Transverse colon (tissue), 4 donors: ENCODE results near the gene CKLF. TPM values are rescaled to one million over a fixed set of nuclear protein-coding genes. Genes with fewer than 3 reads are reported as not detected.

ENCODE experiments used
- DNase-seq: peaks from one replicate; pipeline ENCODE4 v3.0.0-alpha.2; 2019
- H3K27ac ChIP-seq, 4 donors: fragments of 200-600 bp; sonication (generic); 2 replicates each; pipeline ENCODE4 v1.5.1; 2016 to 2018; ENCODE audit warnings: inconsistent platforms in 4 of 4
- H3K27me3 ChIP-seq: fragments of 200-600 bp; sonication (generic); 2 replicates; pipeline ENCODE4 v1.5.1; 2017; ENCODE audit warnings: inconsistent platforms
- H3K36me3 ChIP-seq, 4 donors: fragments of 200-600 bp; sonication (generic); 2 replicates each; pipeline ENCODE4 v1.5.1; 2017 to 2019; ENCODE audit warnings: inconsistent platforms in 4 of 4
- H3K4me1 ChIP-seq, 4 donors: fragments of 200-600 bp; sonication (generic); 2 replicates each; pipeline ENCODE4 v1.5.1; 2017 to 2020; ENCODE audit warnings: inconsistent platforms in 4 of 4
- H3K4me3 ChIP-seq, 4 donors: fragments of 200-600 bp; sonication (generic); 1 replicate in 1 of 4; 2 replicates in 3 of 4; pipeline versions ENCODE4 v1.5.1 to v1.6.1; 2017 to 2019; ENCODE audit warnings: inconsistent platforms in 4 of 4
- H3K9me3 ChIP-seq, 2 donors: fragments of 200-600 bp; sonication (generic); 2 replicates each; pipeline ENCODE4 v1.5.1; 2017 to 2019; ENCODE audit warnings: inconsistent platforms in 2 of 2
- CTCF ChIP-seq, 5 experiments: fragments of 200-600 bp in 3 of 5; fragments of 450-650 bp in 2 of 5; sonication (generic) in 3 of 5; IDR thresholded peaks; 1 replicate in 2 of 5; 2 replicates in 3 of 5; pipeline ENCODE4 v1.5.1; 2016 to 2017; ENCODE audit warnings: antibody characterized with exemption in 5 of 5, inconsistent platforms in 3 of 5, mild to moderate bottlenecking in 2 of 5, moderate library complexity in 1 of 5
- EP300 ChIP-seq: sonication (generic); formaldehyde crosslinking; IDR thresholded peaks from one replicate; pipeline ENCODE4 v1.6.1; 2017; ENCODE audit warnings: antibody characterized with exemption, low read depth
- POLR2A ChIP-seq: fragments of 450-650 bp; IDR thresholded peaks from one replicate; pipeline ENCODE4 v1.6.1; 2016; ENCODE audit warnings: antibody characterized with exemption, mild to moderate bottlenecking, moderate library complexity
- POLR2AphosphoS5 ChIP-seq, 3 donors: sonication (generic); formaldehyde crosslinking; IDR thresholded peaks; one replicate each; pipeline ENCODE4 v1.6.1; 2016; ENCODE audit warnings: antibody characterized with exemption in 3 of 3
- WGBS, 2 donors: methylation state at CpG; one replicate each; pipeline ENCODE4 v1.1.5; 2018; ENCODE audit warnings: low coverage in 1 of 2; 5-methylcytosine and 5-hydroxymethylcytosine counted together
- in situ Hi-C, 4 donors: fragments of 200-750 bp; cut with MboI; loops; one replicate each; pipeline versions ENCODE4 v1.15.0 to v1.15.1; 2017; ENCODE audit warnings: low sequenced_read_pairs in 3 of 4, low pct_ligation_motif_present in 1 of 4, low pct_unique_long_range_greater_than_20kb in 1 of 4
- intact Hi-C: fragments of 100-400 bp; cut with DNase I; formaldehyde crosslinking; loops from one replicate; pipeline ENCODE4 v1.15.1; 2023; ENCODE audit warnings: low total_unique reads
- total RNA-seq, 4 donors: library from RNA; depleted of rRNA; stranded (reverse); fragments of >200 nt; gene quantifications; one replicate each; pipeline ENCODE4 v1.1.0, GENCODE V29; 2016

The CKLF gene
- total RNA-seq, 4 donors from 2014 or later, result 25.3 to 108 (median 39.1) TPM

- Histone ChIP-seq H3K4me3 (no peak overlapping the region), H3K36me3 (peaks cover 0 to 3% (median 0%) of the 10 kb centered on the region in 4 donors), H3K9me3 (no peaks in the 10 kb centered on the region), H3K27ac (peak overlapping the region; percentile 6 to 43 (median 36)), H3K4me1 (peaks cover 6 to 35% (median 21%) of the 10 kb centered on the region in 4 donors), H3K27me3 (no peaks in the 10 kb centered on the region)
- no peak for DNase-seq
- in situ Hi-C loops, result no loop called here
- intact Hi-C loops, result no loop called here
- WGBS, 2 donors, result 82% methylated on average over 12 of the region's 12 CpGs; no CpG with 5 or more reads in 1 of the 2 donors
- TF ChIP-seq EP300 (no peak), POLR2A (no peak), CTCF (IDR thresholded peaks at IDR 0.05) (no peak), POLR2AphosphoS5 (IDR thresholded peaks at IDR 0.05) (no peak)
Measured at GRCh38 chr16:66510711-66511601, 41.4 kb upstream of the CKLF start.

- intact Hi-C loops, result no loop called here
- TF ChIP-seq POLR2A (no peak), POLR2AphosphoS5 (IDR thresholded peaks at IDR 0.05) (no peak), CTCF (IDR thresholded peaks at IDR 0.05) (no peak), EP300 (no peak)
- in situ Hi-C loops, result no loop called here
Measured at GRCh38 chr16:66511602-66512271, 40.6 kb upstream of the CKLF start.

GRCh38 chr16:66512272-66513110 lies 39.9 kb upstream of the CKLF start:
- H3K27ac ChIP-seq, result peak overlapping the region; percentile 30 to 43 (median 40)

More at GRCh38 chr16:66511602-66512271, 40.6 kb upstream of the CKLF start:
- H3K36me3 ChIP-seq, result peaks cover 0 to 3% (median 0%) of the 10 kb centered on the region in 4 donors
- no peak overlapping the region for H3K4me3 ChIP-seq
- H3K27ac ChIP-seq, result peak overlapping the region; percentile 30 to 43 (median 40)
- no peaks in the 10 kb centered on the region for H3K9me3 ChIP-seq
- no peak for DNase-seq
- peaks cover 12 to 43% (median 28%) of the 10 kb centered on the region in 4 donors for H3K4me1 ChIP-seq
- no peaks in the 10 kb centered on the region for H3K27me3 ChIP-seq
- WGBS, 2 donors, result 72 to 90% methylated on average over 2 to 13 of the region's 13 CpGs

More at GRCh38 chr16:66512272-66513110, 39.9 kb upstream of the CKLF start:
- Histone ChIP-seq H3K27me3 (no peaks in the 10 kb centered on the region), H3K4me1 (peaks cover 18 to 49% (median 34%) of the 10 kb centered on the region in 4 donors), H3K36me3 (peaks cover 0 to 3% (median 0%) of the 10 kb centered on the region in 4 donors), H3K4me3 (no peak overlapping the region), H3K9me3 (no peaks in the 10 kb centered on the region)
- no peak for DNase-seq
- WGBS, 2 donors, result 89 to 91% methylated on average over 6 to 15 of the region's 15 CpGs
- in situ Hi-C loops (no loop called here), intact Hi-C loops (no loop called here)
- TF ChIP-seq POLR2AphosphoS5 (IDR thresholded peaks at IDR 0.05) (no peak), POLR2A (no peak), EP300 (no peak), CTCF (IDR thresholded peaks at IDR 0.05) (no peak)
